HG03565 (cell line): ENCODE measurements around the gene FMNL2.

Experiments used
- ATAC-seq: cut with Tn5 transposase; IDR thresholded peaks from one replicate; pipeline ENCODE4 v1.9.1; 2021; ENCODE audit warnings: mild to moderate bottlenecking, moderate library complexity; ENCODE audit not compliant: unreplicated experiment

Gene FMNL2

DNA sequence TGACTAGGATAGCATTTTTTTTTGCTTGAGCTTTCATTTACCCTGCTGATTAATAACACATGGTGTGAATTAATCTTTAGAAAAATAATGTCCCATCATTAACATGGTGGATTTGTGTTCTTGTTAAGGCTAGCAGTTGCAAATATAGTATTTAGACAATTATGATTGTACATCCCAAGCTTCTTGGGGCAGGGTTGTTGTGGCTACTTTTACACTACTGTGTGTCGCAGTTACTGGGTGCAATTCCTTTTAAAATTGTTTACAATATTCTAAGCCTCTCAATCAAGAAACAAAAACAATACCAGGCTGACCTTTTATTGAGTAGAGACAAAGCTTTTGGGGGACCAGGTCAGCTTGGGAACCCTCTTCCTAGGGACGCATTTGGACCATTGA is 2.5 kb downstream of the FMNL2 start:
- ATAC-seq: no peak

DNA sequence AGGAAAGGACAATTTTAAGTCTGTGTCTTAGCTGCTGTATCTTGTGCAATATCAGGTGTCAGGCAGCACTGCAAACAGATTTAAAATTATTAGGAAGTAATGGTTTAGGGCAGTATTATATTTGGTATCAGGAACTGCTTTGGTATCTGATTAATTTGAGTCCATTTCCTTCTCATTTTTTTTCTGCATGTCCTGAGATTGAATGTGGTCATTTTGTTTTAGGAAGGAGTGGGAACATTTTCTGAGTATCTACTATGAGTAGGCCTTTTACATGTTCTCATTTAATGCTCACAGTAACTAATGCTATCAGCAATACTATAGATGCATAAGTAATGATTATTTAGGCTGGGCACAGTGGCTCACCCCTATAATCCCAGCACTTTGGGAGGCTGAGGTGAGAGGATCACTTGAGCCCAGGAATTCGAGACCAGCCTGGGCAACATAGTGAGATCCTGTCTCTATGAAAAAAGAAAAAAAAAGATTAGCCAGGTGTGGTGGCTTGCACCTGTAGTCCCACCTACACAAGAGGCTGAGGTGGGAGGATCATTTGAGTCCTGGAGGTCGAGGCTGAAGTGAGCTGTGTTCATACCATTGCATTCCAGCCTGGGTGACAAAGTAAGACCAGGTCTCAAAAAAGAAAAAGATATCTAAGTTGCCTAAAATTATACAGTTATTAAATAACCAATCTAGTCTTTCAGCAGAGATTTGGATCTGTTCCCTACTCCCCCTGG is 4.7 kb downstream of the FMNL2 start:
- ATAC-seq: no peak

DNA sequence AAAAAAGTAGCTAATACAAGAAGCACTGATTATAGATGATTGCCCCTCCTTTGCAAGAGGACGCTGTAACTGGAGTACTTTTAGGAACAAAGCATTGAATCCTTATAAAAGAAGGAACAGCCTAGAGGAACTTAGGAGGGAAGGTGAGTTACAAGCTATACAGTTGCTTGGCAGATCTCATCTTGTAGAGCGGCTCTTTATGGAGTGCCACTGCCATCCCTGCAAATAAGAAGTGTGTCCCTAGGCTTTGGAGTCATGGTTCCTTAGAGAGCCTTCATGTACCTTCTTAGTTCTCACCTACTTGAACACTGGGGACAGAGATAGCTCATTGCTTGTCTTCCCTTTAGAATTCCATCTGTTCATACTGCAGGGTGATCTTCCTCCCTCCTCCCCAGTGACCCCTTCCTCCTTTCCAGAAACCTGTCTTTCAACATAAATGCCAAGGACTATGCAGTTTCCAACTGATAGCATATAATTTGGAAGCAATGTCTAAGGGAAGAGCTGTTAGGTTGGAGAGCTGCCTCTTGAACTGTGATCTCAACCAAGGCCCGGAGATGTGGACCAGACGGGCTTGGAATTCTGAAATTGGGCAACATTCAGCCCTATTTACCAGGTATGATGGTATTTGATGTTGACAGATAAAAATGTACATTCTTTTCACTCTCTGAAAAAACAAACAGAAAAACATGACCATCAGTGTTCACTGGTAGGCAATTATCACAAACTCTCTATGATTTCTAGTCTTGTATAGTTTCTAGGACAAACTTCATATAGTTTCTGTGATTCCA is 7.5 kb downstream of the FMNL2 start:
- no peak for ATAC-seq

DNA sequence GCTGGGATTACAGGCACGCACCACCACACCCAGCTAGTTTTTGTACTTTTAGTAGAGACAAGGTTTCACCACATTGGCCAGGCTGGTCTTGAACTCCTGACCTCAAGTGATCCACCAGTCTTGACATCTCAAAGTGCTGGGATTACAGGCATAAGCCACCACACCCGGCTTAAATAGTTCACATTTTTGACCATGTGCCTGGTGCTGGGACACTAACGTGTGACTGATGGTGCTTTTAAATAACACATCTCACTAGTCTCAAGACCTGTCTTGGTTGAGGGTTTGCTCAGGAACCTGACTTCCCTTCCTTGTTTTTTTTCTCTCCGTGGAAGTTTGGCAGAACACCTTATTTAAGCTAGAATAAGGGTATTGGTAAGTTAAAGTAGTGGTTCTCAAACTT is 8.5 kb downstream of the FMNL2 start:
- ATAC-seq: no peak

- ATAC-seq: no peak
Observed at GRCh38 chr2:152344579-152345195, 9.7 kb downstream of the FMNL2 start.

GRCh38 chr2:152347076-152347475 is 12.1 kb downstream of the FMNL2 start:
- no peak for ATAC-seq

DNA sequence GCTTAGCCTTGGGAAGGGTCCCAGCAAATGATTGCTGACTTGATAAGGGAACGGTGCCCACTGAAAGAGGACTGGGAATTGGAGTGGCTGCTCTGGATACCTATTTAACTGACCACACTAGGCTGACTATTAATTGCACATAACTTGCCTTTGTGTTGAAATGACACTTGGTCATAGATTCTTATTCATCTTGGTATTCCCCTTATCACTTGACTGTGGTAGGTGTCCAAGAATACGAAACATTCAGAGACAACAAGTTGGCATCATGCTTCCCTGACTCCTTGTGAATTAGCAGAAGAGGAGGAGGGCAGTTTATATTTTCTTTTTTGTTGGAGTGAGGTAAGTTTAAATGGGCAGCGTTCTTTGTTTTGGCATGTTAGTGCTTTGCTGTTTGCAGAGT is 13.4 kb downstream of the FMNL2 start:
- ATAC-seq: no peak

GRCh38 chr2:152349416-152349815 is 14.4 kb downstream of the FMNL2 start:
- no peak for ATAC-seq

GRCh38 chr2:152350155-152350679 is 15.2 kb downstream of the FMNL2 start:
- no peak for ATAC-seq

DNA sequence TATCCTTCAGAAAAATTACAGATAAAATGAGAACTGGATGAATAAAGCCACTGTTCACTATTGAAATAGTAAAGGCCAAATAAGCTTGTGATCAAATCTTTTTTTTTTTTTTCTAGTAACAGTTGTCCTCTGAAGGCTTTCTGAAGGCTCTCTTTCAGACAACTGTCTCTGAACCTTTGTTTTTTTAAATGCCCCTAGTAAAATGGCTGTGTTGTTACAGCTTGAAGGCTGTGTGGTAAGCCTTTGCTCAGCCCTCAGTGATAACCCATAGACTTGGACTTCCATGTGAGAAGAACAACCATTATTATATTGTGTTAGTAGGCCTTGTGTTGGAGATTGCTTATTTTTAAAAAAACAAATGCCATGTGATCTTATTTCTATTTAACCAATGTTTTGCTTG is 17.6 kb downstream of the FMNL2 start:
- ATAC-seq: no peak

- ATAC-seq: no peak
Observed at GRCh38 chr2:152353364-152353763, 18.4 kb downstream of the FMNL2 start.

DNA sequence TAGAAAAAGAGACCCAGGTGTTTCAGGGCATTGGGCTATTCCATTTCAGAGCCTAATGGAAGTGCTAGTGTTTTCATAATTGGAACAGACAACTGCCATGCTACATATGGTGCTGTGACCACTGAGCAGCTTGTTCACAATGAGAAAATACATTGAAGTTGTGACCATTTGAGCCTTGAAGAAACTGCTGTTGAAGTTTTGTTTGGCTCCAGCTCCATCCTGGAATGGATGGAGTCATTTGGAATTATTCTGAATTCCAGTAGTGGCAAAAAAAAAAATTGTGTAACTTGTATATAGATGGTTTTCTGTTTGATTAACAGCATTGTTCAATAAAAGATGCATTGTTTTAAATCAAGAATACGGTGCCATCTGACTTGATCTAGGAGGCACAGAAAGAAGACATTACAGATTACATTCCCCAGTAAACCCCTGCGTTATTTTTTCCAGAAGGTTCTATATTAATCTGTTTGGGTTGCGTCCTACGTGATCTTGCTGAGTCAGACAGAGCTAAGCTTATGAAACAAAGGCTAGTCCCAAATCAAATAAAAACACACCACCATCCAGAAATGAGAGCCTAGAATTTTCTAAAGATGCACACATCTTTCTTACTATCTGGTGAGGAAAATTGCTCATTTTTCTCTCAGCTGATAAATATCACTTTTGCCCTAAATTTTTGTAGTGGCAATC is 19.2 kb downstream of the FMNL2 start:
- ATAC-seq: no peak

GRCh38 chr2:152354909-152355308 is 19.9 kb downstream of the FMNL2 start:
- no peak for ATAC-seq

DNA sequence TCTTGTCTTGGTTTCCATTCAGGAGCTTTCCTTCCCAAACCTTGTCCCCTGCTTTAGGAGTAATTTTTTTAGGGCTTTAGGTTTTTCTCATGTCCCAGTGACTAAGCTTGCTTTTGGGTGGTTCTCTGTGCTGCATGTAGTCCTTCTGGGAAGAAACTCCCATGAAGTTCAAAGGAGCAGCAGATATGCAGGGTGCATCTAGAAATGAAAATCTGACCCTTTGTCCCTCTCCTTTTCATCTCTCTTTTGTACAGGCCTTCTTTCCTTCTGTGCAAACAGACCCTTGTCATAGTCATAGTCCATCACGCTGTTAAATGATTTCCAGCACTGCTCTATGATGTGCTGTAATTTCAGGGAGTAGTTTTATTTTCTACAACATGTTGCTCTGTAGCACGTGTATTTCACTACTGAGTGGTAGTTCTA is 20.4 kb downstream of the FMNL2 start:
- no peak for ATAC-seq

DNA sequence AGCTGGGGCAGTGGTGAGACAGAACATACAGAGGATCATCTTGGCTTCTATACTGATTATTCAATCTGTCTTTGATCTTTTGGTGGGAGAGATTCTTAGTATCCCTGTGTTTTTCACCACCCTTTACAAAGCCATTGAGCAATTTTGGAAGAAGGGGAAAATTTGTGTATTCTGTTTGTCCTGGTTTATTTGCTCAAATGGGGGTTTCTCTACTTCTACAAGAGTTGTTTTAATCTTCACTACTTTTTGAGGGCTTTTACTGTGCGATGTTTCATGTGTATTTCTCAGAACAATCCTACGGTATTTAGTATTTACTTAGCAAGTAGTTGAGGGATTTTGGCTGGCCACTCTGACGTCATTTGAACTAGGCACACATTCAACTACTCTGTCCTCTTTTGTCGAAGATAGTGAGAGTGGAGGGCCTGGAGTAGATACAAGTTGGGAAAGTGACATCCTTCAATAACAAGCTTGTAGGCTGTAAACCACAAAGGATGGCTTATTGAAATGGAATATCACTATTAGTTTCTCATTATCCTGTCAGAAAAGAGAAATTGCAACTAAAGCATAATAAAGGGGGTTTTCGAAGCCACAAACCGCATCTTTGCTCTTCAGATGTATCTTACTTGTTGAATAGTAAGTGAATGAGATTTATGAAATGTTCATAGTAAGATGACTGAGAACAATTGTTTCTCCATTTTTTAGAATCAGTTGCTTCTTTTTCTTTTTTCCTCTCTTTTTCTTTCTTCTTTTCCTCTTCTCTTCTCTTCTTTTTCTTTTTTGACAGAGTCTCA is 24.8 kb downstream of the FMNL2 start:
- ATAC-seq: no peak

- no peak for ATAC-seq
Observed at GRCh38 chr2:152363936-152364335, 29.0 kb downstream of the FMNL2 start.

DNA sequence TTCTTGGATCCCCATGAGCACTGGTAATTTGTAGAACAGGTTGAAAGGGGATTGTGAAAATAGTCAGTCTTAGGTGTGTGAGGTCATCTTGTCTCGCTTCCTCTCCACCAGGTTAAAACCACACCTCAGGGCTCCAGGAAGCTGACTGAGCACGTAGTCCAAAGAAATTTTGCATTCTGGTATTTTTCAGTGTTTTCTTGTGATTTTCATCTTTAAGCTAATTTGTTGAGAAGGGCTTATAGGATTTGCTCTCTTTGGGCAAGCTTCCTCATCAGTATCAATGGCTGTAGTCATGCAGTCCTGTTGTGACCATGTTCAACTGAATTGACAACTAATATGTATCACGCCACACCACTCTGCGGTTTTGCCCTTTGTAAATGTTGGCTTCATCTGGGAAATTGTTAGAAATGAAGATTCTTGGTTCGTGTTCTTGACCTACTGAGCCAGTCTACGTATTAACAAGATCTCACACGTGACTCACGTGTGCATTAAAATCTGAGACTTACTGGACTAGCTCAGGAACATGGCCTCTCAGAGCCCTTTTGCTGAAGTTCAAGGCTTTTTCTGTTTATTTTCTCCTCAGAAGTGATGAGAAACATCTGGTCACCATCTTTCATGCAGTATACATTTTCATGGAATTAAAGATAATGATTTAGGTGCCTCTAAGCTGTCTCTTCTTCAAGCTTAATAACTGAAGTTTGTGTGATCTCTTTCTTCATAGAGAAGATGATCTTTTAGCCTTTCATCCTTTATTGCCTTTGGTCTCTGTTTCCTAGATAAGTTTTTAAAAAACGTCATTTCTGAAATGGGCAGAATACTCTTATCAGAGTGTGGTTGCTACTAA is 32.8 kb downstream of the FMNL2 start:
- ATAC-seq: peak; percentile 78

DNA sequence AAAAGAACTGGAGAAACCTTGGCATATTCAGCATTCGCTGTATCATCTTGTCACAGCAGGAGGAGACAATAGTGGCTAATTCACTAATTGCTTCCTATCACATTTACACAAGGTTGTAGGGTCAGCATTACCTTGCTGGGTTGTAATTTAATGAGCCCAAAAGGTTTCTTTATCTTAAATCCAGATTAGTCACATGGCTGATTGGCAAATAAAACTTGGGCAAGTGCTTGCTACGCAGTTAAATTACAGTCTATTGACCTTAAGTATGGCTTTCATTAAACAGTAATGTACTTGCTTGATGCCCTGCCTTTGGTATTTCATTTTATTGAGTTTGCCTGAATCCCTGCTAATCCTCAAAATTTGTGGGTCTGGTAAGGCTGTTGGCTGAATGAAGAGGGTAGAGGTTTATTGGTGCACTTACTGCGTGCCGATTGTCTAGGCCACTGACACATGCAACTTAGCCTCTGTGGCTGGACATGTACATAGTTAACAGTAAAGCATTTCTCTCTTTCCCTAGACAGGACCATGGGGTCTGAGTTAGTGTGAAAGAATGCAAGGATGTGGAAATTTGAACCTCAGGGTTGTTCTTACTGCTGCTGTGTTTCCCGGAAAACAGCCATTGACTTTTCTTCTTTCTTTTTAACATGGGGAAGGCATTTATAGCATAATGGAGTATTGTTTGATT is 34.3 kb downstream of the FMNL2 start:
- ATAC-seq: no peak

DNA sequence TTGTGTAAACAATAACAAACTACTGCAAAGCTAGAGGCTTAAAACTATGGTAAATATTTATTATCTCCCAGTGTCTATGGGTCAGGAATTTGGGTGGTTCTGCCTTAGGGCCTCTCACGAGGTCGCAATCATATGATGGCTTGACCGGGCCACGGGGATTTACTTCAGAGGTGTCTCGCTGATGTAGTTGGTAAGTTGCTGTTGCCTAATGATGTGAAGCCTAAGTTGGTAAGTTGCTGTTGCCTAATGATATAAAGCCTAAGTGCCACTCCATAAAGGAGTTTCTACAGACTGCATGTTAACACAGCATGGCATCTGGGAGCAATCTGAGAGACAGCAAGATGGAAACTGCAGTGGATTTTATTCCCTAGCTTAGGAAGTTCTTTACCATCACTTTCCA is 35.8 kb downstream of the FMNL2 start:
- no peak for ATAC-seq
